DND-41 (cell line): ENCODE data around the gene GOPC.

ENCODE experiments used
- CTCF ChIP-seq: IDR thresholded peaks from 2 replicates; pipeline ENCODE4 v1.5.1; 2012; ENCODE audit warnings: borderline replicate concordance, low read length, moderate library complexity, mild to moderate bottlenecking; ENCODE audit not compliant: poor library complexity, severe bottlenecking; ENCODE audit errors: extremely low read depth
- EZH2 ChIP-seq: IDR thresholded peaks from 3 replicates; pipeline ENCODE4 v1.6.1; 2012; ENCODE audit warnings: borderline replicate concordance, low read depth, mild to moderate bottlenecking, moderate library complexity, low read length, inconsistent platforms; ENCODE audit not compliant: severe bottlenecking

GRCh38 chr6:117592983-117593759, 9.1 kb downstream of the GOPC start:
- TF ChIP-seq CTCF (no peak), EZH2 (no peak)
